DND-41 (cell line): ENCODE data around the gene CYP4F22.

Source experiments
- ATAC-seq: fragments of 200-7000 bp; cut with Tn5 transposase; 3 replicates; pipeline ENCODE4 v1.9.1; 2021; ENCODE audit warnings: low read depth; ENCODE audit not compliant: insufficient read depth
- DNase-seq: peaks from one replicate; pipeline ENCODE4 v3.0.0-alpha.2; 2020
- H2AFZ ChIP-seq: 2 replicates; pipeline ENCODE4 v1.6.0; 2012; ENCODE audit warnings: low read depth, low read length
- H3K27ac ChIP-seq: 2 replicates; pipeline ENCODE4 v1.5.1; 2012; ENCODE audit warnings: low read length, inconsistent platforms
- H3K27me3 ChIP-seq: fragments of 200-600 bp; sonication (generic); 2 replicates; pipeline ENCODE4 v1.6.0; 2012; ENCODE audit warnings: low read length, mild to moderate bottlenecking, inconsistent platforms; ENCODE audit not compliant: insufficient read depth, poor library complexity
- H3K36me3 ChIP-seq: 2 replicates; pipeline ENCODE4 v1.5.1; 2012; ENCODE audit warnings: low read length, inconsistent platforms; ENCODE audit not compliant: insufficient read depth
- H3K4me1 ChIP-seq: 2 replicates; pipeline ENCODE4 v1.5.1; 2012; ENCODE audit warnings: mild to moderate bottlenecking, low read length; ENCODE audit not compliant: insufficient read depth
- H3K4me2 ChIP-seq: 2 replicates; pipeline ENCODE4 v1.6.0; 2012; ENCODE audit warnings: mild to moderate bottlenecking, moderate library complexity, low read length, inconsistent platforms; ENCODE audit not compliant: insufficient read depth
- H3K4me3 ChIP-seq, 2 experiments: fragments of 200-600 bp in 1 of 2; shearing (Covaris generic) in 1 of 2; 2 replicates each; pipeline ENCODE4 v1.5.1; 2012 to 2016; ENCODE audit warnings: inconsistent platforms in 2 of 2, low read length in 2 of 2, mild to moderate bottlenecking in 2 of 2, low read depth in 1 of 2, moderate library complexity in 1 of 2
- H3K79me2 ChIP-seq: 2 replicates; pipeline ENCODE4 v1.6.0; 2012; ENCODE audit warnings: low read length, inconsistent platforms; ENCODE audit not compliant: insufficient read depth
- H3K9ac ChIP-seq: 2 replicates; pipeline ENCODE4 v1.6.0; 2012; ENCODE audit warnings: low read depth, mild to moderate bottlenecking, inconsistent platforms, low read length, moderate library complexity
- H3K9me3 ChIP-seq: 2 replicates; pipeline ENCODE4 v1.5.1; 2012; ENCODE audit warnings: low read length, moderate library complexity, mild to moderate bottlenecking, inconsistent platforms; ENCODE audit not compliant: insufficient read depth, severe bottlenecking
- H4K20me1 ChIP-seq: 2 replicates; pipeline ENCODE4 v1.6.0; 2012; ENCODE audit warnings: low read length; ENCODE audit not compliant: insufficient read depth
- EZH2 ChIP-seq: IDR thresholded peaks from 3 replicates; pipeline ENCODE4 v1.6.1; 2012; ENCODE audit warnings: borderline replicate concordance, low read depth, mild to moderate bottlenecking, moderate library complexity, low read length, inconsistent platforms; ENCODE audit not compliant: severe bottlenecking
- TF ChIP-seq, protein P1 (sequence below): IDR thresholded peaks from 2 replicates; pipeline ENCODE4 v1.5.1; 2012; ENCODE audit warnings: borderline replicate concordance, low read length, moderate library complexity, mild to moderate bottlenecking; ENCODE audit not compliant: poor library complexity, severe bottlenecking; ENCODE audit errors: extremely low read depth

The CYP4F22 gene

GRCh38 chr19:15562861-15563260 lies 54.5 kb downstream of the CYP4F22 start:
- DNase-seq: no peak
- Histone ChIP-seq H3K4me3 (no peak overlapping the region), H3K27ac (no peak overlapping the region), H3K4me1 (no peaks in the 10 kb centered on the region), H4K20me1 (no peaks in the 10 kb centered on the region), H3K79me2 (no peaks in the 10 kb centered on the region), H3K9me3 (no peaks in the 10 kb centered on the region), H3K4me2 (no peak overlapping the region), H3K27me3 (no peaks in the 10 kb centered on the region), H3K9ac (no peak overlapping the region), H2AFZ (no peak overlapping the region), H3K36me3 (no peaks in the 10 kb centered on the region)
- no peak for ATAC-seq
- TF ChIP-seq, protein P1, sequence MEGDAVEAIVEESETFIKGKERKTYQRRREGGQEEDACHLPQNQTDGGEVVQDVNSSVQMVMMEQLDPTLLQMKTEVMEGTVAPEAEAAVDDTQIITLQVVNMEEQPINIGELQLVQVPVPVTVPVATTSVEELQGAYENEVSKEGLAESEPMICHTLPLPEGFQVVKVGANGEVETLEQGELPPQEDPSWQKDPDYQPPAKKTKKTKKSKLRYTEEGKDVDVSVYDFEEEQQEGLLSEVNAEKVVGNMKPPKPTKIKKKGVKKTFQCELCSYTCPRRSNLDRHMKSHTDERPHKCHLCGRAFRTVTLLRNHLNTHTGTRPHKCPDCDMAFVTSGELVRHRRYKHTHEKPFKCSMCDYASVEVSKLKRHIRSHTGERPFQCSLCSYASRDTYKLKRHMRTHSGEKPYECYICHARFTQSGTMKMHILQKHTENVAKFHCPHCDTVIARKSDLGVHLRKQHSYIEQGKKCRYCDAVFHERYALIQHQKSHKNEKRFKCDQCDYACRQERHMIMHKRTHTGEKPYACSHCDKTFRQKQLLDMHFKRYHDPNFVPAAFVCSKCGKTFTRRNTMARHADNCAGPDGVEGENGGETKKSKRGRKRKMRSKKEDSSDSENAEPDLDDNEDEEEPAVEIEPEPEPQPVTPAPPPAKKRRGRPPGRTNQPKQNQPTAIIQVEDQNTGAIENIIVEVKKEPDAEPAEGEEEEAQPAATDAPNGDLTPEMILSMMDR: no peak
- TF ChIP-seq EZH2: no peak

GRCh38 chr19:15563325-15563794 lies 55.0 kb downstream of the CYP4F22 start:
- Histone ChIP-seq H3K27ac (no peak overlapping the region), H3K27me3 (no peaks in the 10 kb centered on the region), H3K4me1 (no peaks in the 10 kb centered on the region), H3K4me3 (no peak overlapping the region), H2AFZ (no peak overlapping the region), H4K20me1 (no peaks in the 10 kb centered on the region), H3K9me3 (no peaks in the 10 kb centered on the region), H3K4me2 (no peak overlapping the region), H3K79me2 (no peaks in the 10 kb centered on the region), H3K36me3 (no peaks in the 10 kb centered on the region), H3K9ac (no peak overlapping the region)
- no peak for DNase-seq
- TF ChIP-seq, protein P1: no peak
- no peak for TF ChIP-seq EZH2
- ATAC-seq: no peak

DNA sequence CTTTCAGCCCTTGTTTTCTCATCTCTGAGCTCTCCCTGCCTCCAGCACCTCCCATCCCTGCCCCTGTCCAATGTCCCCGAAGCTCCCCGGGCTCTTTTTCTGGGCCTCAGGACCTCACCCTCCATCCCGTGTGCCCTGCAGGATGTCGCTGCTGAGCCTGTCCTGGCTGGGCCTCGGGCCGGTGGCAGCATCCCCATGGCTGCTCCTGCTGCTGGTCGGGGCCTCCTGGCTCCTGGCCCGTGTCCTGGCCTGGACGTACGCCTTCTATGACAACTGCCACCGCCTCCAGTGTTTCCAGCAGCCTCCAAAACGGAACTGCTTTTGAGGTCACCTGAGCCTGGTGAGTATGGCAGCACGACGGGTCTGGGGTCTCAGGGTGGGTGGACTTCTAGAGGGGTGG lies 55.6 kb downstream of the CYP4F22 start:
- TF ChIP-seq, protein P1: no peak
- no peak for TF ChIP-seq EZH2
- H3K36me3 ChIP-seq: no peaks in the 10 kb centered on the region
- no peak overlapping the region for H3K27ac ChIP-seq
- H3K27me3 ChIP-seq: no peaks in the 10 kb centered on the region
- no peak overlapping the region for H3K4me3 ChIP-seq
- H3K4me2 ChIP-seq: no peak overlapping the region
- no peaks in the 10 kb centered on the region for H3K79me2 ChIP-seq
- no peak overlapping the region for H3K9ac ChIP-seq
- no peaks in the 10 kb centered on the region for H3K9me3 ChIP-seq
- H3K4me1 ChIP-seq: no peaks in the 10 kb centered on the region
- no peaks in the 10 kb centered on the region for H4K20me1 ChIP-seq
- no peak overlapping the region for H2AFZ ChIP-seq
- DNase-seq (no peak), ATAC-seq (no peak)
